Right atrium auricular region (tissue), 2 donors: Measurements from ENCODE around the gene MAN2A1. TPM values are rescaled to one million over a fixed set of nuclear protein-coding genes. Genes with fewer than 3 reads are reported as not detected.

Experiments
- DNase-seq: peaks from one replicate; pipeline ENCODE4 v3.0.0-alpha.2; 2019; ENCODE audit warnings: low spot score
- H3K27ac ChIP-seq, 2 donors: fragments of 200-600 bp; sonication (generic); 1 replicate in 1 of 2; 2 replicates in 1 of 2; pipeline ENCODE4 v1.5.1; 2016 to 2019
- H3K27me3 ChIP-seq, 2 donors: fragments of 200-600 bp; sonication (generic); one replicate each; pipeline versions ENCODE4 v1.5.1 to v1.6.0; 2017 to 2019
- H3K36me3 ChIP-seq: fragments of 200-600 bp; sonication (generic); one replicate; pipeline ENCODE4 v1.5.1; 2016
- H3K4me1 ChIP-seq, 2 donors: fragments of 200-600 bp; sonication (generic); one replicate each; pipeline versions ENCODE4 v1.5.1 to v1.6.0; 2017 to 2019
- H3K4me3 ChIP-seq, 2 donors: fragments of 200-600 bp; sonication (generic); 1 replicate in 1 of 2; 2 replicates in 1 of 2; pipeline ENCODE4 v1.5.1; 2017 to 2019; ENCODE audit warnings: mild to moderate bottlenecking in 1 of 2, moderate library complexity in 1 of 2
- H3K9me3 ChIP-seq, 2 donors: fragments of 200-600 bp; sonication (generic); one replicate each; pipeline ENCODE4 v1.5.1; 2019
- CTCF ChIP-seq, 2 donors: fragments of 200-600 bp; sonication (generic); IDR thresholded peaks; one replicate each; pipeline ENCODE4 v1.5.1; 2019; ENCODE audit warnings: antibody characterized with exemption in 2 of 2
- total RNA-seq, 2 donors: library from RNA; depleted of rRNA; stranded (reverse); fragments of >200 nt; gene quantifications; one replicate each; pipeline ENCODE4 v1.1.0, GENCODE V29; 2016

MAN2A1 gene
- total RNA-seq, 2 donors from 2014 or later = 10.0 to 10.4 TPM

- Histone ChIP-seq H3K4me1 (no peaks in the 10 kb centered on the region), H3K4me3 (no peak overlapping the region), H3K27me3 (no peaks in the 10 kb centered on the region), H3K9me3 (no peaks in the 10 kb centered on the region), H3K36me3 (no peaks in the 10 kb centered on the region), H3K27ac (no peak overlapping the region)
- TF ChIP-seq CTCF (IDR thresholded peaks at IDR 0.05) = no peak
- no peak for DNase-seq
Observed at GRCh38 chr5:109784687-109785086, 95.0 kb downstream of the MAN2A1 start.

- Histone ChIP-seq H3K4me1 (no peaks in the 10 kb centered on the region), H3K27me3 (no peaks in the 10 kb centered on the region), H3K36me3 (no peaks in the 10 kb centered on the region), H3K27ac (no peak overlapping the region), H3K4me3 (no peak overlapping the region), H3K9me3 (no peaks in the 10 kb centered on the region)
- TF ChIP-seq CTCF (IDR thresholded peaks at IDR 0.05) = no peak
- no peak for DNase-seq
Observed at GRCh38 chr5:109786206-109786855, 96.6 kb downstream of the MAN2A1 start.

GRCh38 chr5:109788596-109788995 lies 98.9 kb downstream of the MAN2A1 start:
- Histone ChIP-seq H3K27ac (no peak overlapping the region), H3K27me3 (no peaks in the 10 kb centered on the region), H3K4me1 (no peaks in the 10 kb centered on the region), H3K4me3 (no peak overlapping the region), H3K36me3 (no peaks in the 10 kb centered on the region), H3K9me3 (no peaks in the 10 kb centered on the region)
- DNase-seq = no peak
- no peak for TF ChIP-seq CTCF (IDR thresholded peaks at IDR 0.05)

GRCh38 chr5:109792613-109793012 lies 102.9 kb downstream of the MAN2A1 start:
- Histone ChIP-seq H3K4me3 (no peak overlapping the region), H3K27me3 (no peaks in the 10 kb centered on the region), H3K9me3 (no peaks in the 10 kb centered on the region), H3K4me1 (no peaks in the 10 kb centered on the region), H3K36me3 (no peaks in the 10 kb centered on the region), H3K27ac (no peak overlapping the region)
- no peak for DNase-seq
- no peak for TF ChIP-seq CTCF (IDR thresholded peaks at IDR 0.05)

GRCh38 chr5:109803854-109804253 lies 114.1 kb downstream of the MAN2A1 start:
- Histone ChIP-seq H3K36me3 (no peaks in the 10 kb centered on the region), H3K9me3 (no peaks in the 10 kb centered on the region), H3K4me1 (no peaks in the 10 kb centered on the region), H3K4me3 (no peak overlapping the region), H3K27ac (no peak overlapping the region), H3K27me3 (no peaks in the 10 kb centered on the region)
- TF ChIP-seq CTCF (IDR thresholded peaks at IDR 0.05) = no peak
- DNase-seq = no peak

GRCh38 chr5:109805472-109805871 lies 115.7 kb downstream of the MAN2A1 start:
- Histone ChIP-seq H3K27me3 (no peaks in the 10 kb centered on the region), H3K9me3 (no peaks in the 10 kb centered on the region), H3K4me3 (no peak overlapping the region), H3K36me3 (no peaks in the 10 kb centered on the region), H3K4me1 (no peaks in the 10 kb centered on the region), H3K27ac (no peak overlapping the region)
- no peak for DNase-seq
- TF ChIP-seq CTCF (IDR thresholded peaks at IDR 0.05) = no peak
